IPS DF 6.9 (cell line): ENCODE data around the gene ASTN2.

Source experiments
- DNase-seq: peaks from one replicate; pipeline ENCODE4 v3.0.0-alpha.2; 2013; ENCODE audit warnings: low read depth, low spot score
- H3K27ac ChIP-seq: one replicate; pipeline ENCODE4 v1.5.1; 2013; ENCODE audit warnings: low read length, control low read depth
- H3K27me3 ChIP-seq: 2 replicates; pipeline ENCODE4 v1.6.1; 2013; ENCODE audit warnings: mild to moderate bottlenecking, low read length; ENCODE audit not compliant: control insufficient read depth, insufficient read depth
- H3K36me3 ChIP-seq: 2 replicates; pipeline ENCODE4 v1.6.1; 2013; ENCODE audit warnings: low read length; ENCODE audit not compliant: control insufficient read depth, insufficient read depth
- H3K4me1 ChIP-seq: 2 replicates; pipeline ENCODE4 v1.6.1; 2013; ENCODE audit warnings: low read length; ENCODE audit not compliant: control insufficient read depth, insufficient read depth
- H3K4me3 ChIP-seq: 2 replicates; pipeline ENCODE4 v1.5.1; 2013; ENCODE audit warnings: mild to moderate bottlenecking, low read length
- H3K9me3 ChIP-seq: 2 replicates; pipeline ENCODE4 v1.6.1; 2013; ENCODE audit warnings: low read length, inconsistent platforms; ENCODE audit not compliant: control insufficient read depth, insufficient read depth
- WGBS: extraction: QIAGEN DNeasy Blood & Tissue Kit; methylation state at CpG from one replicate; pipeline ENCODE4 v1.1.7; 2013; ENCODE audit warnings: mixed read lengths, missing lambda C conversion rate; ENCODE audit not compliant: insufficient read length, insufficient coverage; 5-methylcytosine and 5-hydroxymethylcytosine counted together

ASTN2 gene

DNA sequence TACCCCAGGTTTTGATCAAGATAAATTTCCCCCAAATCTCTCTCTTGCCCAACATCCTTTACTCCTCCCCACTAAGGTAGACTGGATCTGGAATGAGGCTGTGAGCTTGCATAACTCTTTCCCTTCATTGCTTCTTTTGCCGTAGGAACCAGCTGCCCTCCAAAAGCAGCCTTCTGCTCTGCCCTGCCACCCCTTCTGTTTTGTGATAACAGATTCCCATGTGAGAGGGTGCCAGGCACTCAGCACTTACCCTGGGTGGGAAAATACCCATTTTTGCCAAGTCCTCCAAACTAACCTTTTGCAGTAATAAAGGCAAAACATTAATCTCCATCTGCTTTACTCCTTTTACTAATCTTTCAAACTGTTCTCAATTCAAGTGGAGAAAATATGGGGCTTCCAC is 182.6 kb downstream of the ASTN2 start:
- no peaks in the 10 kb centered on the region for H3K36me3 ChIP-seq
- no peak overlapping the region for H3K27ac ChIP-seq
- H3K27me3 ChIP-seq: no peaks in the 10 kb centered on the region
- no peaks in the 10 kb centered on the region for H3K9me3 ChIP-seq
- no peak for DNase-seq
- no peaks in the 10 kb centered on the region for H3K4me1 ChIP-seq
- no CpG with 5 or more reads among the region's 1 CpG for WGBS
- H3K4me3 ChIP-seq: no peak overlapping the region

DNA sequence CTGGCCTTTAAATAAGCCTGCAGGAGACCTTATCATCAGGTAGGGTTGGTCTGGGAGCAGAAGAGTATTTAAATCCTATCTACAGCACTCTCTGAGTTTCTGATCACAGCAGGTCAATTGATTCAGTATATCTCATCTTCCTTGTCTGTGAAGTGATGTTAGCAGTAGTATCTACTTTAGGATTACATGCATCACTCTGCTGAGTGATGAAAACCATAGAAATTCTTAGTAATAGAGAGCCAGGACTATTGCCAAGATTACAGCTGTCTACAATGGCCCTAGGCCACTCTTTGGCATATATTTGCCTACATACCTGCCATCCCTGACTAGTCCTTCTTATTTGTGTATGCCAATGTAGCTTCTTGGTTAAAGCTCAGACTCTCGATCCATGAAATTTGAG is 183.8 kb downstream of the ASTN2 start:
- H3K9me3 ChIP-seq: no peaks in the 10 kb centered on the region
- H3K36me3 ChIP-seq: no peaks in the 10 kb centered on the region
- no peak overlapping the region for H3K27ac ChIP-seq
- no peak for DNase-seq
- no peak overlapping the region for H3K4me3 ChIP-seq
- no peaks in the 10 kb centered on the region for H3K27me3 ChIP-seq
- H3K4me1 ChIP-seq: no peaks in the 10 kb centered on the region
- WGBS: no CpG with 5 or more reads among the region's 1 CpG

DNA sequence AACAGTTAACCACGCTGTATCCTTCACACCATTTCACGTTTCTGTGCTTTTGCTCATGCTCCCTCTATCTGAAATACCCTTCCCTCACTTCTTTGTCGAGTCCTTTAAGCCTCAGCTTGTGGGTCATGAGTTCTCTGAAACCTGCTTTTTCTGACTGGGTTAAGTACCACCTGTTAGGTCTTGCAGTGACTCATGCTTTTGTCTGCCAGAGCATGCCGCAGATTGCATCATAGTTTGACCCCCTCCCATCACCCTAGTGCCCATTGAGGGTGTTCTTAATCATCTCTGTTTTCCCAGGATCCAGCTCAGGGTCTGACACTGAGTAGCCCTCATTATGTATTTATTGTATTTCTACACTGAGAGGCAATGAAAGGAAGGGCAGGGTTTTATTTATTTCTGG is 190.2 kb downstream of the ASTN2 start:
- Histone ChIP-seq H3K4me3 (no peak overlapping the region), H3K27me3 (no peaks in the 10 kb centered on the region), H3K9me3 (no peaks in the 10 kb centered on the region), H3K27ac (no peak overlapping the region), H3K4me1 (no peaks in the 10 kb centered on the region), H3K36me3 (no peaks in the 10 kb centered on the region)
- WGBS: no CpG with 5 or more reads among the region's 4 CpGs
- no peak for DNase-seq

DNA sequence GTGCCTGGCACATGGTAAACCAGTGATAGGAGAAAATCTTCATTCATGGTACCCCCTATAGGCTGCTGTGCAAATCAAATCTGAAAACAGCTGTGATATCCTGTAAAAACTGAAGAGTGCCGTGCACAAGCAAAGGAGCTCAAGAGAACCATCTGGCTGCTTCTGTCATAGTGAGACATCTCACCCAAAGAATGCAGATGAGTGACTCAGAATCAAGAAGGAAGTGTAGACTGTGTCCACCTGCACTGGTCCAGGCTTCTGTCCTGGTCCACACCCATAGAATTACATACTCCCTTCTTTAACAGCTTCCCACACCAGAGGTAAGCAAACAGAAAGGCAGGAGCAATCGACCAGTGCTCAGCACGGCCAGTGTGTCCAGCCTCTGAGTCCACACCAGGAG is 195.9 kb downstream of the ASTN2 start:
- no peaks in the 10 kb centered on the region for H3K9me3 ChIP-seq
- no peak overlapping the region for H3K4me3 ChIP-seq
- no peaks in the 10 kb centered on the region for H3K27me3 ChIP-seq
- no CpG with 5 or more reads among the region's 3 CpGs for WGBS
- no peak overlapping the region for H3K27ac ChIP-seq
- H3K4me1 ChIP-seq: no peaks in the 10 kb centered on the region
- DNase-seq: no peak
- no peaks in the 10 kb centered on the region for H3K36me3 ChIP-seq

DNA sequence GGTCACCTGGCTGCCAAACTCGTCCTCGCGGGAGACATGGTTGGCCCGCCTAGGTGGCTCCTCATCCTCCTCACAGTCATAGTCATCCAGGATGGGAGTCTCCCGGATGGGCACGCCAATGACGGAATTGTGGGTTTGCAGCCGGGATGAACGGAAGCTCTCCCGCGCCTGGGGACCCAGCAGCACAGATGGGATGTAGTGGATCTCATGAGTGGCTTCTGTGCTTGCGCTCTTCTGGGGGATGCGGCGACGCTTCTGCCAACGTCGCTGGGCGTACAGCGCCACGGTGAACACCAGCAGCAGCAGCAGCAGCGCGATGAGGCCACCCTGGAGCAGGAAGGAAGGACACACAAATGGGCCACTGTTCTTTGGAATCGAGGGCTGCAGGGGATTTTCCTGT is 200.4 kb downstream of the ASTN2 start:
- WGBS: no CpG with 5 or more reads among the region's 23 CpGs
- no peak for DNase-seq
- Histone ChIP-seq H3K4me3 (no peak overlapping the region), H3K27me3 (no peaks in the 10 kb centered on the region), H3K9me3 (no peaks in the 10 kb centered on the region), H3K36me3 (no peaks in the 10 kb centered on the region), H3K4me1 (no peaks in the 10 kb centered on the region), H3K27ac (no peak overlapping the region)

DNA sequence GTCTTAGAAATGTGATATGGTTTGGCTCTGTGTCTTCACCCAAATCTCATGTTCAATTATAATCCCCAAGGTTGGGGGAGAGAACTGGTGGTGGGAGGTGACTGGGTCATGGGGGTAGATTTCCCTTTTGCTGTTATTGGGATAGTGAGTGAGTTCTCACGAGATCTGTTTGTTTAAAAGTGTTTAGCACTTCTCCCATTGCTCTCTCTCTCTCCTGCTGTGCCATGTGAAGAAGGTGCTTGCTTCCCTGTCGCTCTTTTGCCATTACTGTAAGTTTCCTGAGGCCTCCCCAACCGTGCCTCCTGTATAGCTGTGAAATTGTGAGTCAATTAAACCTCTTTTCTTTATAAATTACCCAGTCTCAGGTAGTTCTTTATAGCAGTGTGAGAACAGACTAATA is 203.6 kb downstream of the ASTN2 start:
- no CpG with 5 or more reads among the region's 3 CpGs for WGBS
- H3K4me1 ChIP-seq: no peaks in the 10 kb centered on the region
- H3K4me3 ChIP-seq: no peak overlapping the region
- no peaks in the 10 kb centered on the region for H3K36me3 ChIP-seq
- no peaks in the 10 kb centered on the region for H3K9me3 ChIP-seq
- H3K27ac ChIP-seq: no peak overlapping the region
- no peaks in the 10 kb centered on the region for H3K27me3 ChIP-seq
- no peak for DNase-seq

DNA sequence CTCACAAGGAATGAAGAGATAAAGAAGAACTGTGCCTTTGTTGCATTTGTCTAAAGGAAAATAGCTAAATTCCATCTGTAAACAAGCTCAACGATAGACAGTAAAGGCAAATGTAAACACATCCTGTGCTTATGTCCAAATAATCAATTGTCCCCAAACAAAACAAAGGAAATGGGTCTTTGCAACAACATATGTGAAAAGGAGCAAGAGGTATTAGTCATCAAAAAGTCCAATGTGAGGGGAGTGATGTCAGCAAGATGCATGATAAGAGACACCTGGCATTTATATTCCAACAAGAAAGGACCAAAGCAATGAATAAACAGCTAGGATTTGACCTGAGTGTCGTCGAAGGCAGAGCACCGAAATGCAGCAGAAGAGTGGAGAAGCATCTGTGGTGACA is 209.1 kb downstream of the ASTN2 start:
- no peak overlapping the region for H3K27ac ChIP-seq
- no peak for DNase-seq

DNA sequence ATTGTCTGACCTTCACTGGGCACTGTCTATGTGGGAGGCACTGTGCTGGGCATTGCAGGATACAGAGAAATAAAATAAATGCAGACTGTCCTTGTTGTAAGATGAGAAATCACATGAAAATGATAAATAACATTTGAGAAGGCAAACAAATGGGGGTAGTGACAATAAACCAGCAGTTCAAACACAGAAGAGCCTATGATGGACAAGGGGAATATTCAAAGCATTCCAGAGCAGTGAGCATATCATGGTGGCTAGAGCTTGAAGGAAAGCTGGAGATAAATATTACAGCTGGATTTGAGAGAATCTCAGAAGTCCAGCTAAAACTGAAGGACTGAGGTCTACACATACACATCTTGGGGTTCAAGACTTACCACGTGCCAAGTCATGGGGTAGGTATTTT is 209.9 kb downstream of the ASTN2 start:
- no peak overlapping the region for H3K4me3 ChIP-seq
- no CpG with 5 or more reads among the region's 1 CpG for WGBS
- no peak for DNase-seq
- H3K4me1 ChIP-seq: no peaks in the 10 kb centered on the region
- H3K36me3 ChIP-seq: no peaks in the 10 kb centered on the region
- H3K27me3 ChIP-seq: no peaks in the 10 kb centered on the region
- H3K9me3 ChIP-seq: no peaks in the 10 kb centered on the region
- no peak overlapping the region for H3K27ac ChIP-seq

More for the DNA sequence above, 209.1 kb downstream of the ASTN2 start:
- H3K36me3 ChIP-seq: no peaks in the 10 kb centered on the region
- no peak overlapping the region for H3K4me3 ChIP-seq
- no peaks in the 10 kb centered on the region for H3K4me1 ChIP-seq
- WGBS: no CpG with 5 or more reads among the region's 4 CpGs
- no peaks in the 10 kb centered on the region for H3K27me3 ChIP-seq
- no peaks in the 10 kb centered on the region for H3K9me3 ChIP-seq

DNA sequence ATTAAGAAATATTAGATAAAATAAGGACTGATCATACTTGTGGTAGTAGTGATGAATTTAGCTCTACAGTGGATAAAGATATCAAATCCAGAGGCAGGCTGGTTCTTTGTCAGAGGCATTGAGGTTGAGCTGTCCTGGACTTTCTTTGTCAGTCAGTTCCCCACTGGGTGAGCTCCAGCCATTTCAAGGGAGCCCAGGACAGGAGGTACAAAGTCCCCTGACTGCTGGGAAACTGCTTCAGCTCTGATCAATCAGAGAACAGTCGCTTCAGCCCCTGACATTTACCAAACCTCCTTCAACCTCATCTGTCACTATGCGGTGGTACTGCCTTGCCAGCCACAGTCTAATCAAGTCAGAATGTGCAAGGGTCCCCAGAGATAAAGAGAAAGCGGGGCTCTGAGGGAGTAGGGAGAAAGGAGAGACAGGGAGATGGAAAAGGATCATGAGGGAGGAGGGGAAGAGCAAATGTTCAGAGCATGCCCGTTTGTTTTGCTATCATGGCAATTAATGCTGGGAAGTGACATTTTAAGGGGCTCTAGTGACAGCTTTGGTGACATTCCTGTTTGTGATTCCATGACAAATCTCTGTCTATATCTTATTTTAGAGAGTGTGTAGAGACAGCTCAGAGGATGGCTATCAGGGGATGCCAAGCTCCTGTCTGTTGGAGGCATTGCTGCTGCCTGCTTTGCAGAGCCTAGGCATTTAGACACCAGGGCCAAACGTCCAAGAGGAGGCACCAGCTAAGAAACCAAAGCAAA is 223.2 kb downstream of the ASTN2 start:
- DNase-seq: no peak

DNA sequence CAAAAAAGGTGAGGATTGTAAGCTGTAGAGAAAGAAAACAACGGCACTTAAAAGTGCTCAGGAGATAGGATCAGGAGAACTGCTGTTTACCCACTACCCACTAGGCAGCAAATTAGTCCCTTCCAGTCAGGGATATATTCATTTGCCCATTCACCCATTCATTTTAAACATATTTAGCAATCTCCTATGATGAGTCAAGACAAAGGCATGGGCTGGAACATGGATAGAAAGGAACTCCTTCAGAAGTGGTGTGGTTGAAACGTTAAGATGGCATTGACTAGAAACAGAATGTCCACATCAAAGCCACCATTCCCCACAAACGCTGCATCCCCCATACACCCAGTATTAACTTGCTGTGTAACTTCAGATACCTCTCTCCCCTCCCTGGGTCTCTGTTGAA is 225.7 kb downstream of the ASTN2 start:
- Histone ChIP-seq H3K36me3 (no peaks in the 10 kb centered on the region), H3K27ac (no peak overlapping the region), H3K4me3 (no peak overlapping the region), H3K9me3 (no peaks in the 10 kb centered on the region), H3K4me1 (no peaks in the 10 kb centered on the region), H3K27me3 (no peaks in the 10 kb centered on the region)
- no peak for DNase-seq
- no CpG with 5 or more reads among the region's 3 CpGs for WGBS

More for the DNA sequence above, 223.2 kb downstream of the ASTN2 start:
- Histone ChIP-seq H3K36me3 (no peaks in the 10 kb centered on the region), H3K27ac (no peak overlapping the region), H3K27me3 (no peaks in the 10 kb centered on the region), H3K9me3 (no peaks in the 10 kb centered on the region), H3K4me3 (no peak overlapping the region), H3K4me1 (no peaks in the 10 kb centered on the region)
- WGBS: no CpG with 5 or more reads among the region's 5 CpGs

DNA sequence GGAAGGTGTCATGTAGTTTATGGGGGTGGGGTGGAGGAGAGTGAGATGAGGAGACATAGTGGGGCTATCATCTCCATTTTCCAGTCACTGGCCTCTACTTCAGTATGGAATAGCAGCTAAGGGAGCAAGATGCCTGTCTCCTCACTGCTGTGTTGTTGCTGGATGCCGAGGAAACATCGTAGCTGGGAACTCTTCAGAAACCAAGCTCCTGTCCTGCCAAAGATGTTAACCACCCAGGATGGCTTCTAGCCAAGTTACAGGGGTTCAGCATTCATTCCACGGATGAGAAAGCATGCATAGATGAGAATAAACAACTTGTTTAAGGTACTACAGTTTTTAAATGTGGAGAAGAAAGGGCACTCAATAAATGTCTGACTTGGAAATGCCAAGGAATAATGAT is 226.5 kb downstream of the ASTN2 start:
- H3K27me3 ChIP-seq: no peaks in the 10 kb centered on the region
- H3K36me3 ChIP-seq: no peaks in the 10 kb centered on the region
- DNase-seq: no peak
- no peaks in the 10 kb centered on the region for H3K9me3 ChIP-seq
- WGBS: no CpG with 5 or more reads among the region's 3 CpGs
- H3K27ac ChIP-seq: no peak overlapping the region
- no peak overlapping the region for H3K4me3 ChIP-seq
- H3K4me1 ChIP-seq: no peaks in the 10 kb centered on the region
